ENCODE measurements around the gene ACSL4. TPM values are rescaled to one million over a fixed set of nuclear protein-coding genes. Genes with fewer than 3 reads are reported as not detected.

Gene ACSL4
- total RNA-seq, 1 donor from 2014 or later = 87.7 TPM

GRCh38 chrX:109774706-109775105 is 41.6 kb upstream of the ACSL4 start:
- DNase-seq = no peak
- intact Hi-C loops (cut with DNase I) = no loop called here
- H3K4me1 ChIP-seq = no peaks in the 10 kb centered on the region
- H3K36me3 ChIP-seq = no peaks in the 10 kb centered on the region
- no peaks in the 10 kb centered on the region for H3K27me3 ChIP-seq (ENCODE audit: low read depth)
- no peaks in the 10 kb centered on the region for H3K9me3 ChIP-seq
- TF ChIP-seq, protein P1, sequence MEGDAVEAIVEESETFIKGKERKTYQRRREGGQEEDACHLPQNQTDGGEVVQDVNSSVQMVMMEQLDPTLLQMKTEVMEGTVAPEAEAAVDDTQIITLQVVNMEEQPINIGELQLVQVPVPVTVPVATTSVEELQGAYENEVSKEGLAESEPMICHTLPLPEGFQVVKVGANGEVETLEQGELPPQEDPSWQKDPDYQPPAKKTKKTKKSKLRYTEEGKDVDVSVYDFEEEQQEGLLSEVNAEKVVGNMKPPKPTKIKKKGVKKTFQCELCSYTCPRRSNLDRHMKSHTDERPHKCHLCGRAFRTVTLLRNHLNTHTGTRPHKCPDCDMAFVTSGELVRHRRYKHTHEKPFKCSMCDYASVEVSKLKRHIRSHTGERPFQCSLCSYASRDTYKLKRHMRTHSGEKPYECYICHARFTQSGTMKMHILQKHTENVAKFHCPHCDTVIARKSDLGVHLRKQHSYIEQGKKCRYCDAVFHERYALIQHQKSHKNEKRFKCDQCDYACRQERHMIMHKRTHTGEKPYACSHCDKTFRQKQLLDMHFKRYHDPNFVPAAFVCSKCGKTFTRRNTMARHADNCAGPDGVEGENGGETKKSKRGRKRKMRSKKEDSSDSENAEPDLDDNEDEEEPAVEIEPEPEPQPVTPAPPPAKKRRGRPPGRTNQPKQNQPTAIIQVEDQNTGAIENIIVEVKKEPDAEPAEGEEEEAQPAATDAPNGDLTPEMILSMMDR (IDR thresholded peaks at IDR 0.05) = no peak
- no peak overlapping the region for H3K4me3 ChIP-seq
- H3K27ac ChIP-seq = no peak overlapping the region
- ATAC-seq = peak; percentile 66 to 89

DNA sequence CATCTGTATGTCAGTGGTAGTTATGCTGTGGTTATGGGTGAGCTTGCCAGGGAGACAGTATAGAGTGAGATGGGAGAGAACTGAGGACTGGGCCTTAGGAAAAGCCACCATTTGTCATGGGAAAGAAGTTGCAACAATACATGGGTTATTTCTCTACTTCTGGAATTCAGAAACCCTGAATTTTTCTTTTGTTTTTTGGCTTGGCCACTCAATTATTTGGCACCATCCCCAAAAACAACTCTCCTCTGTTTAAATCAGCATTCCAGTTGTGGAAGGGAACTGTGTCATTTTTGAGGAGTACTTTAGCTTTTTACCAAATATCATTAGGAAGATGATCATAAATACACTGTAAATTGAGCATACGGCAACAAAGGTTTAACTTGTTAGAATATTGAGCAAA is 41.1 kb upstream of the ACSL4 start:
- no peak for DNase-seq
- intact Hi-C loops (cut with DNase I) = no loop called here
- Histone ChIP-seq H3K27ac (no peak overlapping the region), H3K9me3 (no peaks in the 10 kb centered on the region), H3K4me1 (no peaks in the 10 kb centered on the region), H3K27me3 (ENCODE audit: low read depth) (no peaks in the 10 kb centered on the region), H3K4me3 (no peak overlapping the region), H3K36me3 (no peaks in the 10 kb centered on the region)
- ATAC-seq = no peak
- TF ChIP-seq, protein P1 (IDR thresholded peaks at IDR 0.05) = no peak

GRCh38 chrX:109773374-109773773 is 40.3 kb upstream of the ACSL4 start:
- TF ChIP-seq, protein P1 (IDR thresholded peaks at IDR 0.05) = no peak
- ATAC-seq = no peak
- no peak overlapping the region for H3K4me3 ChIP-seq
- H3K4me1 ChIP-seq = no peaks in the 10 kb centered on the region
- no peak for DNase-seq
- H3K36me3 ChIP-seq = no peaks in the 10 kb centered on the region
- H3K9me3 ChIP-seq = no peaks in the 10 kb centered on the region
- H3K27me3 ChIP-seq (ENCODE audit: low read depth) = no peaks in the 10 kb centered on the region
- intact Hi-C loops (cut with DNase I) = no loop called here
- no peak overlapping the region for H3K27ac ChIP-seq

- Histone ChIP-seq H3K4me3 (no peak overlapping the region), H3K27me3 (ENCODE audit: low read depth) (no peaks in the 10 kb centered on the region), H3K27ac (no peak overlapping the region), H3K36me3 (no peaks in the 10 kb centered on the region), H3K4me1 (no peaks in the 10 kb centered on the region), H3K9me3 (no peaks in the 10 kb centered on the region)
- ATAC-seq = no peak
- intact Hi-C loops (cut with DNase I) = no loop called here
- TF ChIP-seq, protein P1 (IDR thresholded peaks at IDR 0.05) = no peak
- no peak for DNase-seq
These were observed 37.7 kb upstream of the ACSL4 start for GRCh38 chrX:109770780-109771179.

- ATAC-seq = peak in 1 of 2 donors; percentile 77
- Histone ChIP-seq H3K4me1 (no peaks in the 10 kb centered on the region), H3K9me3 (no peaks in the 10 kb centered on the region), H3K27ac (peak overlapping the region; percentile 18), H3K4me3 (no peak overlapping the region), H3K36me3 (no peaks in the 10 kb centered on the region), H3K27me3 (ENCODE audit: low read depth) (no peaks in the 10 kb centered on the region)
- TF ChIP-seq, protein P1 (IDR thresholded peaks at IDR 0.05) = no peak
- no peak for DNase-seq
- intact Hi-C loops (cut with DNase I) = no loop called here
These were observed 27.8 kb upstream of the ACSL4 start for GRCh38 chrX:109760922-109761250.
